ENCODE data around the gene PLEKHA7.
A peak's percentile ranks its signal among the peaks of the same experiment; 100 is the strongest.
"Not testable (repeated sequence)": the region's sequence is repeated elsewhere in the genome, so short reads cannot be mapped to it uniquely, and the experiment has no call there.

Gene PLEKHA7, protein sequence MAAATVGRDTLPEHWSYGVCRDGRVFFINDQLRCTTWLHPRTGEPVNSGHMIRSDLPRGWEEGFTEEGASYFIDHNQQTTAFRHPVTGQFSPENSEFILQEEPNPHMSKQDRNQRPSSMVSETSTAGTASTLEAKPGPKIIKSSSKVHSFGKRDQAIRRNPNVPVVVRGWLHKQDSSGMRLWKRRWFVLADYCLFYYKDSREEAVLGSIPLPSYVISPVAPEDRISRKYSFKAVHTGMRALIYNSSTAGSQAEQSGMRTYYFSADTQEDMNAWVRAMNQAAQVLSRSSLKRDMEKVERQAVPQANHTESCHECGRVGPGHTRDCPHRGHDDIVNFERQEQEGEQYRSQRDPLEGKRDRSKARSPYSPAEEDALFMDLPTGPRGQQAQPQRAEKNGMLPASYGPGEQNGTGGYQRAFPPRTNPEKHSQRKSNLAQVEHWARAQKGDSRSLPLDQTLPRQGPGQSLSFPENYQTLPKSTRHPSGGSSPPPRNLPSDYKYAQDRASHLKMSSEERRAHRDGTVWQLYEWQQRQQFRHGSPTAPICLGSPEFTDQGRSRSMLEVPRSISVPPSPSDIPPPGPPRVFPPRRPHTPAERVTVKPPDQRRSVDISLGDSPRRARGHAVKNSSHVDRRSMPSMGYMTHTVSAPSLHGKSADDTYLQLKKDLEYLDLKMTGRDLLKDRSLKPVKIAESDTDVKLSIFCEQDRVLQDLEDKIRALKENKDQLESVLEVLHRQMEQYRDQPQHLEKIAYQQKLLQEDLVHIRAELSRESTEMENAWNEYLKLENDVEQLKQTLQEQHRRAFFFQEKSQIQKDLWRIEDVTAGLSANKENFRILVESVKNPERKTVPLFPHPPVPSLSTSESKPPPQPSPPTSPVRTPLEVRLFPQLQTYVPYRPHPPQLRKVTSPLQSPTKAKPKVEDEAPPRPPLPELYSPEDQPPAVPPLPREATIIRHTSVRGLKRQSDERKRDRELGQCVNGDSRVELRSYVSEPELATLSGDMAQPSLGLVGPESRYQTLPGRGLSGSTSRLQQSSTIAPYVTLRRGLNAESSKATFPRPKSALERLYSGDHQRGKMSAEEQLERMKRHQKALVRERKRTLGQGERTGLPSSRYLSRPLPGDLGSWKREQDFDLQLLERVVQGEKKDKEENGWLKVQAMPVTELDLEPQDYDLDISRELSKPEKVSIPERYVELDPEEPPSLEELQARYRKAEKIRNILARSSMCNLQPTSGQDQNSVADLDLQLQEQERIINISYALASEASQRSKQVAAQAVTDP

GRCh38 chr11:17014321-17014832, at the start of gene PLEKHA7:
Gene PLEKHA7 (minus strand): TSS chr11:17014414. CDS start chr11:17014401, 13 bp downstream.
- peak; percentile 31 for DNase-seq (ENCODE audit: low spot score)

DNA sequence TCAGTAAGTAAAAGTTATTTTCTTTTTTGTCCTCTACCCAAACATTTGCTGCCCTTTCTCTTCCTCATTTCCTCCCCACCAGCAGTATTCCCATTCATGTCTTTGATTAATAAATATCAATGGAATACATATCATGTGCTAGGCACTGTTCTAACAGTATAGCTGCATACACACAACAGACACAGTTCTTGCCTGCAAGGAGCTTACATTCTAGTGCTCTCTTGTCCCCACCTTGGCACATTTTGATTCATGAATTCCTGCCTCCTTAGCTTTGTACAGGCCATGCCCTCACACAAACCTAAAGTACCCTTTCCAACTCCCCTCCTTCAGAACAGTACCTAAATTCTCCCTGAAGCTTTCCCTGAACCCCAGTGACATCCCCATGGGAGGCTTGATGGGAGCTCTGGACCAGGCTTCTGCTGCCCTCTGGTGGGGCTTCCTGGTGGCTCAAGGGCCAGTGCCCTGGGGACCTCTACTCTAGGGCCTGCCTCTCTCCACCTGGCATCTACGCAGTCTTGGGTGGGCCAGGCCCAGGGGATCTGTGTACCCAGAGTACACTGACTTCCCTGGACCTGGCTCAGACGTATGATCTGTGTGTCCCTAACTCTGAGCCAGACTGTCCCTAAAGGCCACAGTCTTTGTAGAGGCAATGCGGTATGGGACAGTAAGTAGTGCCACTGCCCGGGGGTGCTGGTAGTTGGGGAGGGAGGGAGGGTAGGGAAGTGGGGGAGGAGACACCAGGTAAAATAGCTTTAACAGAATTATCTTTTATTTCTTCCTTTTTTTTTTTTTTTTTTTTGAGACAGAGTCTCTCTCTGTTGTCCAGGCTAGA, 49.2 kb upstream of the PLEKHA7 start:
- DNase-seq (ENCODE audit: low spot score), result peak; percentile 55

DNA sequence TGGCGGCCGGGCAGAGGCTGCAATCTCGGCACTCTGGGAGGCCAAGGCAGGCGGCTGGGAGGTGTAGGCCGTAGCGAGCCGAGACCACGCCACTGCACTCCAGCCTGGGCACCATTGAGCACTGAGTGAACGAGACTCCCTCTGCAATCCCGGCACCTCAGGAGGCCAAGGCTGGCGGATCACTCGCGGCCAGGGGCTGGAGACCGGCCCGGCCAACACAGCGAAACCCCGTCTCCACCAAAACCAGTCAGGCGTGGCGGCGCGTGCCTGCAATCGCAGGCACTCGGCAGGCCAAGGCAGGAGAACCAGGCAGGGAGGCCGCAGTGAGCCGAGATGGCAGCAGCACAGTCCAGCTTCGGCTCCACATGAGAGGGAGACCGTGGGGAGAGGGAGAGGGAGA, 36.9 kb upstream of the PLEKHA7 start:
- DNase-seq (ENCODE audit: low spot score), result not testable (repeated sequence)

- DNase-seq (ENCODE audit: low spot score), result not testable (repeated sequence)
Observed at GRCh38 chr11:17048491-17048890, 34.3 kb upstream of the PLEKHA7 start.

DNA sequence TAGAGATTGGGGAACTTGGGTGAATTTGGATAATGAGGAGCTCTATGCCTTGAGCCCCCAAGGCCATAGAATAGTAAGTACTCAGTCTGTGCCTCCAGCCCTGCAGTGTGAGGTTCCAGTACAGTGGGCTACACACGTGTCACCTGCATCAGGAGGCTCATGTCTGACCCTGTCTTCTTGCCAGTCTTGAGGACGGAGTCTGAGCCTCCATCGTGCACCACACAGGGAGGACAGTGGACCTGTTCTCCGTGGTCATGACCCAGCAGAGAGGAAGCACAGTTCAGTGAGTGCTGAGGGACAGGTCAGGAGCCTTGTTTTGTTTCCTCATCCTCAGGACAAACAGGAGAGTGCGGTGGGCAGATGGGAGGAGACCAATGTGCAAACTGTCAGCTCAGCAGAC, 32.5 kb upstream of the PLEKHA7 start:
- no peak for DNase-seq (ENCODE audit: low spot score)

GRCh38 chr11:17036666-17037658, 22.7 kb upstream of the PLEKHA7 start:
- DNase-seq (ENCODE audit: low spot score), result no peak

DNA sequence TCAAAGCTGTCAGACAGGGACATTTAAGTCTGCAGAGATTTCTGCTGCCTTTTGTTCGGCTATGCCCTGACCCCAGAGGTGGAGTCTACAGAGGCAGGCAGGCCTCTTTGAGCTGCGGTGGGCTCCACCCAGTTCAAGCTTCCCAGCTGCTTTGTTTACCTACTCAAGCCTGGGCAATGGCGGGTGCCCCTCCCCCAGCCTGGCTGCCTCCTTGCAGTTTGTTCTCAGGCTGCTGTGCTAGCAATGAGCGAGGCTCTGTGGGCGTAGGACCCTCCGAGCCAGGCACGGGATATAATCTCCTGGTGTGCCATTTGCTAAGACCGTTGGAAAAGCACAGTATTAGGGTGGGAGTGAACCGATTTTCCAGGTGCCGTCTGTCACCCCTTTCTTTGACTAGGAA, 19.8 kb upstream of the PLEKHA7 start:
- DNase-seq (ENCODE audit: low spot score), result not testable (repeated sequence)

DNA sequence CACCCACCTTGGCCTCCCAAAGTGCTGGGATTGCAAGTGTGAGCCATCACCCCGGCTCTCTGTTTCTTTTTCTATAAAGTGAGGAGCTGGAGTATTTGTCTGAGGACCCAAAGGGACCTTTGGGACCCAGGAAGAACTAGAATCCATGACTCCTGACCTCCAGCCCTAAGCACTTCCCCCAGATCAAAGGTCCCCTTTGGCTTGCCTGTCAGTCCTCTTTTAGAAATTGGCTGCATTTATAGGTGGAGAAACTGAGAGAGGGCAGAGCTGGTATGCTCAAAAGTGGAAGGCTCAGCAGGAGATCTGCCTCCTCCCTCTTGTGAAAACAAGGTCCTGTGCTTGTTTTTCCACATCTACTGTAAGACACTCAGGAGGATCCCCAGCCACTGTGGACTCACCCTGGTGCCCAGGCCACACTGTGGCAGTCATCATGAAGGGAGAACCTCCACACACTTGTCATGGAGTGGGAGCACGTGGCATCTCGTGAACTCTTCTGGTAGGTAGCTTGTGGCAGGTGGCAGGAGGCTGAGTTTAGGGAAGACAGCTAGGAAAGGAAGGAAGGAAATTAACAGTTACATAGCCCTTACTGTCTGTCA, 12.4 kb upstream of the PLEKHA7 start:
- DNase-seq (ENCODE audit: low spot score), result no peak

- no peak for DNase-seq (ENCODE audit: low spot score)
Observed at GRCh38 chr11:17024924-17025323, 10.7 kb upstream of the PLEKHA7 start.

DNA sequence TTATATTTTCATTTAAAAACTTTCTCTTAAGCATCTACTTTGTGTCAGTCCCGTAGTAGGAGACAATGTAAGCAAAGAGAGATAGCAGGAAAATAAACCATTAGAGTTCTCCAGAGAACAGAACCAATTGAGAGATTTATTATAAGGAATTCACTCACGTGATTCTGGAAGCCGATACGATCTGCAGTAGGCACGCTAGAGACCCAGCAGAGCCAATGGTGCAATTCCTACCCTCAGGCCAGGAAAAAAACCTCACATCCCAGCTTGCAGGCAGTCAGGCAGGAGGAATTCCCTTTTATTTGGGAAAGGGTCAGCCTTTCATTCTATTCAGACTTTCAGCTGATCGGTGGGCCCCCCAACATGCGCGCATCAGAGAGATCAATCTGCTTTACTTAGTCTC, 7.3 kb upstream of the PLEKHA7 start:
- no peak for DNase-seq (ENCODE audit: low spot score)

GRCh38 chr11:17020831-17021230, 6.6 kb upstream of the PLEKHA7 start:
- no peak for DNase-seq (ENCODE audit: low spot score)

GRCh38 chr11:17019232-17019631, 5.0 kb upstream of the PLEKHA7 start:
- DNase-seq (ENCODE audit: low spot score), result no peak

- DNase-seq (ENCODE audit: low spot score), result no peak
Observed at GRCh38 chr11:17015627-17016126, 1.5 kb upstream of the PLEKHA7 start.

DNA sequence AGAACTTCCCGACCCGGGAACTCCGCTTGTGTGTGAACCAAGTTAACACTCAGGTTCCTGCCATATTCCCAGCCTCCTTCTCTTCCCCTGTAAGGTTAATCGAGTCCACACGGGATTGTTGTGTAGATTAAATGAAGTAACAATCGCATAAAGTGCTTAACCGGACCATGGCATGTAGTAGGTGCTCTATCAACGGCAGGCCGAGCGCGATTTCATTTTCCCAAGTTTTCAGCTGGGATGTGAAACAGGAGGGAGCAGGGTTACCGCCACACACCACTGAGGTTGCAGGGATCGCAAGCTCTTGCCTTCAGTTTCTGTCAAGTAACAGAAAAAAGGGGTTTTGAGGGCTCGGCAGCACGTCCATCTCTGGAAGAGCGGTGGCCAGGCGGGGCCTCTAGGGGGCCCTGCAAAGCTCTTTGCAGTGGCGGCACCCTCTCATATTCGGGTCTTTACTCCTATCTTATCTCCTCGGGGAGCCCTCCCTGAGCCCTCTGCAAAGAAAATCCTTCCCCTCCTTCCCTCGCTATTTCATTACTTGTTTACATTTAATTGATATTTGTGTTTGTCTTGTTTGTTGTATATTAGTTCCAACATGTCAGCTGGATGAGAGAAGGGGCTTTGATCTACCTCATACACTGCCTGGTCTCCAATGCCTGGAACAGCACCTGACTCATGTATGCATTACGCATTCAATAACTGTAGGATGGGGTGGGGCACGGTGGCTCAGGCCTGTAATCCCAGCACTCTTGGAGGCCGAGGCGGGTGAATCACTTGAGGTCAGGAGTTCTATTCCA, 816 bp upstream of the PLEKHA7 start:
- peak; percentile 70 for DNase-seq (ENCODE audit: low spot score)

- DNase-seq (ENCODE audit: low spot score), result peak; percentile 42
Observed at GRCh38 chr11:17013548-17014320, 480 bp downstream of the PLEKHA7 start.

- DNase-seq (ENCODE audit: low spot score), result peak; percentile 66
Observed at GRCh38 chr11:17012712-17013547, 1.3 kb downstream of the PLEKHA7 start.

DNA sequence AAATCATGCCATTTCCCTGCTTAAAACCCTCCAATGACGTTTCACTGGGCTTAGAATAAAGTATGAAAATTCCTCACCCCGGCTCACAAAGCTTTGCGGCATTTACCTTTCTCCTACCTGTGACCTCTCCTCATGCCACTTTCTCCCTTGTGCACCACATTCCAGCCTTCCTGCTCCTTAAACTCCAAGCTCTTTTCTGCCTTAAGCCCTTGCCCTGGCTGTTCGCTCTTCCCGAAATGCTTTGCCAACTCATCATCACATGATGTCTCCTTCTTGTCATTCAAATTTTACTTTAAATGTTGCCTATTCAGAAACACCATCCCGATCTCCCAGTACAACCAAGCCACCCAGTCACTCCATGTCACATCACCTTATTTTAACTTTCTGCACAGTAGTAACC, 2.0 kb downstream of the PLEKHA7 start:
- no peak for DNase-seq (ENCODE audit: low spot score)

Data from HuH-7.5 (cell line).